Brain microvascular endothelial cell (primary cell): ENCODE results near the gene ATP6V0E1.

ENCODE experiments used
- DNase-seq: peaks from one replicate; pipeline ENCODE4 v3.0.0-alpha.2; 2020
- H3K27ac ChIP-seq: fragments of 250-450 bp; sonication (Bioruptor Pico); 2 replicates; pipeline ENCODE4 v1.5.1; 2020; ENCODE audit warnings: mild to moderate bottlenecking, moderate library complexity
- H3K27me3 ChIP-seq: fragments of 250-450 bp; sonication (Bioruptor Pico); replicated peaks from 2 replicates; pipeline ENCODE4 v1.5.1; 2020; ENCODE audit warnings: mild to moderate bottlenecking
- H3K36me3 ChIP-seq: fragments of 250-450 bp; sonication (Bioruptor Pico); replicated peaks from 2 replicates; pipeline ENCODE4 v1.5.1; 2020; ENCODE audit warnings: mild to moderate bottlenecking
- H3K4me3 ChIP-seq: 2 replicates; pipeline ENCODE4 v1.5.1; 2011; ENCODE audit warnings: low read depth, mild to moderate bottlenecking, control low read depth, low read length, moderate library complexity
- in situ Hi-C: cut with HindIII; loops from 2 replicates; pipeline ENCODE4 v1.10.0; 2017; ENCODE audit warnings: low sequenced_read_pairs, low pct_ligation_motif_present
- TF ChIP-seq, protein P1 (sequence below): IDR thresholded peaks from 2 replicates; pipeline ENCODE4 v1.5.1; 2011; ENCODE audit warnings: low read depth, mild to moderate bottlenecking, moderate library complexity, low read length, control low read depth, inconsistent platforms; ENCODE audit errors: missing control alignments

The ATP6V0E1 gene

DNA sequence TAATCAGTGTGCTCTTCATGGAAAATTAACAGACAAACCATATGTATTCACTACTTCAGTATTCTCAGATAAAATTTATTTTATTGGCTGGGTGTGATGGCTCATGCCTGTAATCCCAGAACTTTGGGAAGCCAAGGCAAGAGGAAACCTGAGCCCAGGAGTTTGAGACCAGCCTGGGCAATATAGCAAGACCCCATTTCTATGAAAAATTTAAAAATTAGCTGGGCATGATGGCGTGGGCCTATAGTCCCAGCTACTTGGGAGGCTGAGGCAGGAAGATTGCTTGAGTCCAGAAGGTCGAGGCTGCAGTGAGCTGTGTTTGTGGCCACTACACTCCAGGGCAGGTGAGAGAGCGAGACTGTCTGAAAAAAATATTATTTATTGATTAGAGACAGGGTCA is 49.2 kb downstream of the ATP6V0E1 start:
- no peak overlapping the region for H3K27ac ChIP-seq
- no peak overlapping the region for H3K4me3 ChIP-seq
- DNase-seq = no peak
- in situ Hi-C loops = no loop called here
- TF ChIP-seq, protein P1, sequence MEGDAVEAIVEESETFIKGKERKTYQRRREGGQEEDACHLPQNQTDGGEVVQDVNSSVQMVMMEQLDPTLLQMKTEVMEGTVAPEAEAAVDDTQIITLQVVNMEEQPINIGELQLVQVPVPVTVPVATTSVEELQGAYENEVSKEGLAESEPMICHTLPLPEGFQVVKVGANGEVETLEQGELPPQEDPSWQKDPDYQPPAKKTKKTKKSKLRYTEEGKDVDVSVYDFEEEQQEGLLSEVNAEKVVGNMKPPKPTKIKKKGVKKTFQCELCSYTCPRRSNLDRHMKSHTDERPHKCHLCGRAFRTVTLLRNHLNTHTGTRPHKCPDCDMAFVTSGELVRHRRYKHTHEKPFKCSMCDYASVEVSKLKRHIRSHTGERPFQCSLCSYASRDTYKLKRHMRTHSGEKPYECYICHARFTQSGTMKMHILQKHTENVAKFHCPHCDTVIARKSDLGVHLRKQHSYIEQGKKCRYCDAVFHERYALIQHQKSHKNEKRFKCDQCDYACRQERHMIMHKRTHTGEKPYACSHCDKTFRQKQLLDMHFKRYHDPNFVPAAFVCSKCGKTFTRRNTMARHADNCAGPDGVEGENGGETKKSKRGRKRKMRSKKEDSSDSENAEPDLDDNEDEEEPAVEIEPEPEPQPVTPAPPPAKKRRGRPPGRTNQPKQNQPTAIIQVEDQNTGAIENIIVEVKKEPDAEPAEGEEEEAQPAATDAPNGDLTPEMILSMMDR = no peak
- H3K36me3 ChIP-seq = peaks cover 11% of the 10 kb centered on the region
- no peaks in the 10 kb centered on the region for H3K27me3 ChIP-seq

DNA sequence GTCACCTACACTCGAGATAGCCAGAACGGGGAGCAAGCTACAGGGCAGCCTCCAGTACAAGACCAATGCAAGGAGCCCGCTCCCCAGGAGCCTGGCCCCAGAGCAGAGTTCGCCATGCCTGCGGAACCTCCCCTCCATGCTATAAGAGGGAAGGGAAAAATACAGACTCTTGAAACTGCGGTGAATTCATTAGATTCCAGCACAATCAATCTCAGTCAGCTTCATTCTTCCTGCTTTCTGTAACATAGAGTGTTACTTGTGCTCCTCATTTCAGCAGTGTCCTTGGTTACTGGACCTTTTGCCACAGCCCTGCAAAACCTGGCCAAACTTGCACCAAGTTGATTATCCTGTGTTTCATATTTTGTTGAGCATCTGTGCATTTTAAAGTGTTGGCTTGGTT is 50.4 kb downstream of the ATP6V0E1 start:
- Histone ChIP-seq H3K27ac (no peak overlapping the region), H3K36me3 (peaks cover 11% of the 10 kb centered on the region), H3K4me3 (no peak overlapping the region), H3K27me3 (no peaks in the 10 kb centered on the region)
- in situ Hi-C loops = no loop called here
- no peak for DNase-seq
- TF ChIP-seq, protein P1 = no peak

DNA sequence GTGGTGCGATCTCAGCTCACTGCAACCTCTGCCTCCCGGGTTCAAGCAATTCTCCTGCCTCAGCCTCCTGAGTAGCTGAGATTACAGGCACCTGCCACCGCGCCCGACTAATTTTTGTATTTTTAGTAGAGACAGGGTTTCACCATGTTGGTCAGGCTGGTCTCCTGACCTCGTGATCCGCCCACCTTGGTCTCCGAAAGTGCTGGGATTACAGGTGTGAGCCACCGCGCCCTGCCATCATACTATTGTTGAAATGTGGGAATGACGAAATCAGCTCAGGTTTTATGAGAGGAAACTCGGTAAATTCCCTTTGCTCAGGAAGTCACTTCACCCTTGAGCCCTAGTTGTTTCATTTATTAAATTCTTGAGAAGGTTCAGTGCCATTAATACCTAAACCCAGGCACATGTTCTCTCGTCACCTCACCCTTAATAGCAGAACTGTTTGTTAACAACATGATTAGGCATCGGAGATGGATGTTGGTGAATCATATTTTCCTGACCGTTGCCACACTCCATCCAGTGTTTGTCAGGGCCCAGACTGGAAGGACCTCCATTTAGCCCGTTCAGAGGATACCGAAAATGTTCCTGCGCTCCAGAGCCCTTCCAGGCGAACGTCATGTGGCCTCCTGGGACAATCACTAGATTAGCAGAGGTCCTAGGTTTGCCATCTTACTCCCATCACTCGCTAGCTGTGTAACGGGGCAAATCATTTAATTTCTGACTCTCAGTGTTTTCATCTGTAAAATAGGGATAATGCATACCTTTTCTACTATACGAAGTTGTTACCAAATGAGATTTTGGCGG is 52.5 kb downstream of the ATP6V0E1 start:
- no peak overlapping the region for H3K4me3 ChIP-seq
- no peak for DNase-seq

DNA sequence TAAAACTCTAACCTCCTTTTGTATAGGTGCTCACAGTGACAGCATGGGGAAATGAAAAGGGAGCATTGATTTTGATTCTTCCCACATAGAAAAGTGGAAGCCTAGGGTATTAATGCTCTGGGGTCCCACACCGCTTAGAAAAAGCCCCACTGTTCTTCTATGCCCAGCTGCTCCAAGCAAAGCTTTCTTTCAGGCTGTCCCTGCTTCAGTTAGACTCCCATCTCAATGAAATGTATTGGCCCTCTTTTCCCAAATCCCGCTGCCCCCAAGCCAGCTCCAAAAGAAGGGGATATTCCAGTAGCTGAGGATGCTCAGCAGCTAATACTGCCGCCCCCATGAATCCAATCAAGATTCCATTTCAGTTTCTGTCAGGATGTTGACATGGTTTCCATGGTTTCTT is 55.6 kb downstream of the ATP6V0E1 start:
- Histone ChIP-seq H3K4me3 (no peak overlapping the region), H3K27me3 (no peaks in the 10 kb centered on the region), H3K36me3 (peaks cover 11% of the 10 kb centered on the region), H3K27ac (no peak overlapping the region)
- in situ Hi-C loops = no loop called here
- no peak for DNase-seq
- TF ChIP-seq, protein P1 = no peak

More for the DNA sequence above, 52.5 kb downstream of the ATP6V0E1 start:
- Histone ChIP-seq H3K27ac (no peak overlapping the region), H3K27me3 (no peaks in the 10 kb centered on the region), H3K36me3 (peaks cover 11% of the 10 kb centered on the region)
- TF ChIP-seq, protein P1 = no peak
- in situ Hi-C loops = no loop called here

DNA sequence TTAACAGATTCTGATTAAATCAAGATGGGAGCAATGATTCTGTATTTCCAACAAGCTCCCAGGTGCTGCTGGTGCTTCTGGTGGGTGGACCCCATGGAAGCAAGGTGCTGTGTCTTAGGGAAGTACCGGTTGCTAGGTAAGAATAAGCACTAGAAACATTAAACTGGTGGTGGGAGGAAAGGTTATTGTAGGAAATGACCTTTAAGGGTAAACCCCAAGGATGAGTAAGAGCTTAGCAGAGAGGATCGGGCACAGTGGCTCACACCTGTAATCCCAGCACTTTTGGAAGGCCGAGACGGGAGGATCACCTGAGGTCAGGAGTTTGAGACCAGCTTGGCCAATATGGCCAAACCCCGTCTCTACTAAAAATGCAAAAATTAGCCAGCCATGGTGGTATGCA is 56.4 kb downstream of the ATP6V0E1 start:
- H3K4me3 ChIP-seq = no peak overlapping the region
- TF ChIP-seq, protein P1 = no peak
- no peaks in the 10 kb centered on the region for H3K27me3 ChIP-seq
- DNase-seq = no peak
- in situ Hi-C loops = no loop called here
- no peak overlapping the region for H3K27ac ChIP-seq
- peaks cover 5% of the 10 kb centered on the region for H3K36me3 ChIP-seq
